Upper lobe of left lung (tissue), 6 donors: Measurements from ENCODE around the gene CHKA. TPM values are rescaled to one million over a fixed set of nuclear protein-coding genes. Genes with fewer than 3 reads are reported as not detected.

Source experiments
- ATAC-seq, 2 donors: fragments of 200-7000 bp; cut with Tn5 transposase; one replicate each; pipeline ENCODE4 v1.9.1; 2022; ENCODE audit warnings: mild to moderate bottlenecking in 2 of 2, moderate library complexity in 2 of 2; ENCODE audit not compliant: low FRiP score in 2 of 2
- DNase-seq, 2 donors: peaks; one replicate each; pipeline ENCODE4 v3.0.0-alpha.2; 2019 to 2020
- H3K27ac ChIP-seq, 4 donors: fragments of 200-600 bp; sonication (generic); one replicate each; pipeline ENCODE4 v1.5.1; 2016 to 2019
- H3K27me3 ChIP-seq, 4 donors: fragments of 200-600 bp; sonication (generic); one replicate each; pipeline ENCODE4 v1.5.1; 2017 to 2019
- H3K36me3 ChIP-seq, 4 donors: fragments of 200-600 bp; sonication (generic); one replicate each; pipeline ENCODE4 v1.5.1; 2016 to 2019
- H3K4me1 ChIP-seq, 4 donors: fragments of 200-600 bp; sonication (generic); one replicate each; pipeline ENCODE4 v1.5.1; 2018 to 2019
- H3K4me3 ChIP-seq, 4 donors: fragments of 200-600 bp; sonication (generic); one replicate each; pipeline ENCODE4 v1.5.1; 2017 to 2019; ENCODE audit warnings: mild to moderate bottlenecking in 2 of 4, moderate library complexity in 1 of 4
- H3K9me3 ChIP-seq, 4 donors: fragments of 200-600 bp; sonication (generic); one replicate each; pipeline ENCODE4 v1.5.1; 2018 to 2019
- EP300 ChIP-seq, 4 donors: sonication (generic); formaldehyde crosslinking; IDR thresholded peaks; one replicate each; pipeline ENCODE4 v1.5.1; 2017; ENCODE audit warnings: antibody characterized with exemption in 4 of 4, control low read depth in 2 of 4
- POLR2A ChIP-seq, 4 donors: fragments of 450-650 bp; IDR thresholded peaks; one replicate each; pipeline ENCODE4 v1.5.1; 2016 to 2017; ENCODE audit warnings: antibody characterized with exemption in 4 of 4, mild to moderate bottlenecking in 2 of 4
- POLR2AphosphoS5 ChIP-seq, 2 donors: sonication (generic); formaldehyde crosslinking; IDR thresholded peaks; one replicate each; pipeline ENCODE4 v1.5.1; 2017; ENCODE audit warnings: antibody characterized with exemption in 2 of 2
- WGBS, 2 donors: methylation state at CpG; one replicate each; pipeline ENCODE4 v1.1.5; 2017 to 2018; 5-methylcytosine and 5-hydroxymethylcytosine counted together
- total RNA-seq, 6 donors: library from RNA; depleted of rRNA in 4 of 6; stranded (reverse); fragments of >200 nt in 4 of 6; gene quantifications; one replicate each; pipeline versions ENCODE4 v1.1.0 to v1.2.1, GENCODE V29; 2016 to 2021
- TF ChIP-seq, protein P1 (sequence below), 6 experiments: fragments of 450-650 bp in 4 of 6; fragments of 200-600 bp in 2 of 6; sonication (generic) in 2 of 6; IDR thresholded peaks; one replicate each; pipeline ENCODE4 v1.5.1; 2016 to 2019; ENCODE audit warnings: antibody characterized with exemption in 6 of 6
- donor health status: DM: no; HTN: no; CAD: no; lungs with moderate emphysema.
- donor health status: DM: no; HTN: yes; CAD: no; lungs with severe emphysema.

CHKA gene
- total RNA-seq, 6 donors from 2014 or later: 34.5 to 128 (median 59.1) TPM

DNA sequence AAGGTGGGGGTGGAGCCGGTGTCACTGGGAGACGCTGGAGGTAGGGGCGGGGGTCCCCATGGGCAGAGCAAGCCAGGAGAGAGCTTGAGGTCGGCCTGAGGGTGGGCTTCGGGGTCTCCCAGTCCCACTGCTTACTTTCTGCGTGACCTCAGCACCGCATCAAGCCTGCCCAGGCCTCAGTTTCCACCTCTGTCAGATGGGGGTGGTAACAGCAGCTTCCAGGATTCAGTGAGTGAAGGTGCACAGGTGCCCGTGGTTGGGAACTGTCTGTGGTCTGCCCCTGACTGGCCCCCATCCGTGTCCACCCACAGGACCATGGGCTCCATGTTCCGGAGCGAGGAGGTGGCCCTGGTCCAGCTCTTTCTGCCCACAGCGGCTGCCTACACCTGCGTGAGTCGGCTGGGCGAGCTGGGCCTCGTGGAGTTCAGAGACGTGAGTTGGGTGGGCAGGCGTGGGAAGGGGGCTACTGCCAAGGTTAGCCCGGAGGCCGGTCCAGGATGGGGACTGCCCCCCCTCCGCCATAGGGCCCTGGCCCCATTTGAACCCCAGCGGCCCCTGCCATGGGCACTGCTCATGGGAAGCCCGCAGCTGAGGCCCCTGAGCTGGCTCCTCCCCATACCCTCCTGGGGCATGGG is 80.1 kb downstream of the CHKA start:
- no peaks in the 10 kb centered on the region for H3K9me3 ChIP-seq
- H3K27me3 ChIP-seq: no peaks in the 10 kb centered on the region
- peak in 1 of 2 donors; percentile 66 for DNase-seq
- 84 to 98% methylated on average over 8 to 21 of the region's 23 CpGs for WGBS, 2 donors
- H3K4me1 ChIP-seq: peaks cover 34 to 58% (median 47%) of the 10 kb centered on the region in 4 donors
- H3K36me3 ChIP-seq: peaks cover 14 to 51% (median 39%) of the 10 kb centered on the region in 4 donors
- peak overlapping the region; percentile 67 to 84 (median 78) for H3K4me3 ChIP-seq
- TF ChIP-seq, protein P1, sequence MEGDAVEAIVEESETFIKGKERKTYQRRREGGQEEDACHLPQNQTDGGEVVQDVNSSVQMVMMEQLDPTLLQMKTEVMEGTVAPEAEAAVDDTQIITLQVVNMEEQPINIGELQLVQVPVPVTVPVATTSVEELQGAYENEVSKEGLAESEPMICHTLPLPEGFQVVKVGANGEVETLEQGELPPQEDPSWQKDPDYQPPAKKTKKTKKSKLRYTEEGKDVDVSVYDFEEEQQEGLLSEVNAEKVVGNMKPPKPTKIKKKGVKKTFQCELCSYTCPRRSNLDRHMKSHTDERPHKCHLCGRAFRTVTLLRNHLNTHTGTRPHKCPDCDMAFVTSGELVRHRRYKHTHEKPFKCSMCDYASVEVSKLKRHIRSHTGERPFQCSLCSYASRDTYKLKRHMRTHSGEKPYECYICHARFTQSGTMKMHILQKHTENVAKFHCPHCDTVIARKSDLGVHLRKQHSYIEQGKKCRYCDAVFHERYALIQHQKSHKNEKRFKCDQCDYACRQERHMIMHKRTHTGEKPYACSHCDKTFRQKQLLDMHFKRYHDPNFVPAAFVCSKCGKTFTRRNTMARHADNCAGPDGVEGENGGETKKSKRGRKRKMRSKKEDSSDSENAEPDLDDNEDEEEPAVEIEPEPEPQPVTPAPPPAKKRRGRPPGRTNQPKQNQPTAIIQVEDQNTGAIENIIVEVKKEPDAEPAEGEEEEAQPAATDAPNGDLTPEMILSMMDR (IDR thresholded peaks at IDR 0.05): no peak
- TF ChIP-seq EP300 (IDR thresholded peaks at IDR 0.05) (no peak), POLR2AphosphoS5 (IDR thresholded peaks at IDR 0.05) (no peak)
- no peak for ATAC-seq
- peak overlapping the region; percentile 86 to 98 (median 96) for H3K27ac ChIP-seq

DNA sequence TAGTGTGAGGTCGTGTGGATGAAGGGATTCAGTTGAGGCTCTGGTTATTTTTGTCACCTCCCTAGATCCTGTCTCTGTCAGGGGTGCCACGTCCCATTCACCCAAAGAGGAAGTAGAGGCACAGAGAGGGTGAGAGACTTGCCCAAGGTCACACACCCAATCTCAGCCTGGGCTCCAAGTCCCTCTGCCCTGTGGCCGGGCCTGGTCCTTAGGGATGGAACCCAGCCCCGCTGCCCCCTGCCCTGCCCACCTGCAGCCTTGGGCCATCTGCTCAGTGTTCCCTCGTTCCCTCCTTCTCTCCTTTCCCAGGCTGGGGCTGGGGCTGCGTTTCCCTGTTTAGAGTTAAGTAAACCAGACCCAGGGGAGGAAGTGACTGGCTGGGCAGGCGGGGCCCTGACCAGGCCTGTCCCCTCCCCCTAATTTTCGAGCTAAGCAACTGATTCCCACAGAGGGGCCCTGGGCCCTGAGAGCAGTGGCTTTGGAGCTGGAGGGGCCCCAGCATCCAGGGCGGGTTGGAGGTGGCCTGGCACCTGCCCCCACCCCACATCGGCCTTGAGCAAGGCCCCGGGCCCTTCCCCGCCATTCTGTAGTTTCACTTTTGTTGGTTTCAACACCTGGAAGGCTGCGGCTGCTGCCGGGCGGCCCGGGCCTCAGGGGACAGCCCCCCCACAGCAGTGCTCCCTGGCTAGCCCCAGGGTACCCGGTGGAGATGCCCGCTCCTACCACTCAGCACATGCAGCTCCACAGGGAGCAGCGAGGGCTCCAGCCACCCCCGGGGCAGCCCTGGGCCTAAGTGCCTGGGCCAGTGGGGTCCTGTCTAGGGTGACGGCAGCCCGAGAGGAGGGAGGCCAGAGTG is 80.9 kb downstream of the CHKA start:
- H3K27me3 ChIP-seq: no peaks in the 10 kb centered on the region
- H3K4me3 ChIP-seq: peak overlapping the region; percentile 67 to 84 (median 78)
- ATAC-seq (peak; percentile 46 to 59), DNase-seq (peak; percentile 89)
- peaks cover 14 to 44% (median 33%) of the 10 kb centered on the region in 4 donors for H3K36me3 ChIP-seq
- no peaks in the 10 kb centered on the region for H3K9me3 ChIP-seq
- TF ChIP-seq POLR2A (IDR thresholded peaks at IDR 0.05): peak in 1 of 4 donors; percentile 60
- peak; percentile 17 to 62 for TF ChIP-seq POLR2AphosphoS5 (IDR thresholded peaks at IDR 0.05)
- TF ChIP-seq, protein P1 (IDR thresholded peaks at IDR 0.05): no peak
- TF ChIP-seq EP300 (IDR thresholded peaks at IDR 0.05): no peak
- H3K27ac ChIP-seq: peak overlapping the region; percentile 86 to 98 (median 96)
- peaks cover 37 to 65% (median 50%) of the 10 kb centered on the region in 4 donors for H3K4me1 ChIP-seq
- 0 to 8% methylated on average over 7 to 22 of the region's 22 CpGs for WGBS, 2 donors

DNA sequence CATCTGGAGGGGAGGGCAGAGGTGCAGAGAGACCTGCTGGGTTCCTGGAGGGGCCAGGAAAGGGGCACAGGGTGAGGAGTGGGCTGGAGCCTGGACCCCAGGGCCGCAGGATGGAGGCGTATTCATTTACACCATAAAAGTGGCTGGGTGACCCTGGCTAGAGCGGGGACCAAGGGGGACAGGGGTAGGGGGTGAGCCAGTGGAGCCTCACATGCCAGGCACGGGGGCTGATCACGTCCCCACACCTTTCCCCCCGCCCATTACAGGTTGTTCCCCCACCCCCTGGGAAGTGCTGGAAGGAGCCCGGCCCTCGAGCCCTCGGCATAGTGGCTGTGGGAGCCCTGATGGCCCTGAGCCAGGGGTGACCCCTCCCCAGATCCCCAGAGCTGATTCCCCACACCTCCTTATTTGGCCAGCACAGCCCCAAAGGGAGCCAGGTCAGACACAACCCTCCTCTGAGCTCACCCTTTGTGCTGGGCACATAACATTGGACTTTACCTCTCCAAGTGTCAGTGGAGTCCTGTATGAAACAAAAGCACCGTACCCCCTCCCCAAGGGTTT is 81.6 kb downstream of the CHKA start:
- Histone ChIP-seq H3K27me3 (no peaks in the 10 kb centered on the region), H3K4me3 (peak overlapping the region; percentile 67 to 84 (median 78)), H3K36me3 (peaks cover 10 to 37% (median 26%) of the 10 kb centered on the region in 4 donors), H3K4me1 (peaks cover 37 to 65% (median 50%) of the 10 kb centered on the region in 4 donors), H3K27ac (peak overlapping the region; percentile 86 to 98 (median 96)), H3K9me3 (no peaks in the 10 kb centered on the region)
- DNase-seq (peak; percentile 52 to 54), ATAC-seq (peak in 1 of 2 donors; percentile 0)
- TF ChIP-seq, protein P1 (IDR thresholded peaks at IDR 0.05): no peak
- TF ChIP-seq POLR2AphosphoS5 (IDR thresholded peaks at IDR 0.05): no peak
- no peak for TF ChIP-seq POLR2A (IDR thresholded peaks at IDR 0.05)
- no peak for TF ChIP-seq EP300 (IDR thresholded peaks at IDR 0.05)
- WGBS, 2 donors: 24 to 27% methylated on average over 5 to 6 of the region's 10 CpGs

DNA sequence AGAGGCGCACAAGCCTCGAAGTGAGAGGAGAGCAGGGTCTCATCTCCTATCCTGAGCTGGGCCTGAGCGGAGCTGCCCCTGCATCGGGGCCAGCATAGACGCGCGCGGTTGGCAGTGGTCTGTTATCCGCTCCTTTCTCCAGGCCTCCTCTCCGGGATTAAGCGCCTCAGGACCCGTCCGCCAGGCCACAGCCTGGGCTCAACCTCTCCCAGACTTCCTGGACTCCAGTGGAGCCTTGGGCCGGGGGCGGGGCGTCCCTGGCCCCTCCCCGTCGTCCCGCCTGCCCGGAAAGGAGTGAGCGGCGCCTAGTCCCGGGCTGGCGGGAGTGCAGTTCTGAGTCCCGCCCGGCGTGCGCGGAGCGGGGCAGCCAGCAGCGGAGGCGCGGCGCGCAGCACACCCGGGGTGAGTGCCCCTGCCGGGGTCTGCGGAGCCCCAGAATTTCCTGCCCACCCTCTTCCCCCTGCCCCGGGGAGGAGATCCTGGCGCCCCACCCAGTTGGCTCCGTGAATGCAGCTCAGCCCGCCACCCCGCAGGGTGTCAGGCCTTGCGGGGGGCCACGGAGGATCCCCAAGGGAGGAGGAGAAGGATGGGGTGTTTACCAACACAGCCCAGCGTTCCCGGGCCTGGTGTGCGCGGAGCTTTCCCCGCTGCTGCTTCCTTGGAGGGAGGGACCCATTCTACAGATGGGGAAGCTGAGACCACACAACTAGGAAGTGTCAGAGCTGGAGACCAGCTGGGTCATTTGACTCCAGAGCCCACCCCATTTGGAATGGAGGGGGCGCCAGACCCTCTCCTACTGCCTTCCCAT is 82.3 kb downstream of the CHKA start, which contains the start of gene TCIRG1:
Gene TCIRG1 (plus strand): TSS at position 308 of the 808 bp plus-strand sequence. CDS start 2,247 bp downstream, outside the sequence.
- WGBS, 2 donors: 7 to 21% methylated on average over 7 to 28 of the region's 51 CpGs
- H3K4me3 ChIP-seq: peak within 1 kb of the TSS; percentile 67 to 84 (median 78)
- peaks cover 5 to 37% (median 22%) of the 10 kb centered on the region in 4 donors for H3K36me3 ChIP-seq
- peaks cover 37 to 68% (median 50%) of the 10 kb centered on the region in 4 donors for H3K4me1 ChIP-seq
- H3K9me3 ChIP-seq: no peaks in the 10 kb centered on the region
- DNase-seq (peak; percentile 95 to 97), ATAC-seq (peak; percentile 80 to 92)
- no peaks in the 10 kb centered on the region for H3K27me3 ChIP-seq
- H3K27ac ChIP-seq: peak within 1 kb of the TSS; percentile 86 to 98 (median 96)
- TF ChIP-seq, protein P1 (IDR thresholded peaks at IDR 0.05): peak in 4 of 6 experiments; percentile 23 to 70 (median 48)
- peak; percentile 90 to 99 for TF ChIP-seq POLR2AphosphoS5 (IDR thresholded peaks at IDR 0.05)
- no peak for TF ChIP-seq EP300 (IDR thresholded peaks at IDR 0.05)
- peak; percentile 53 to 99 (median 88) for TF ChIP-seq POLR2A (IDR thresholded peaks at IDR 0.05)
